Effector memory CD8-positive, alpha-beta T cell (primary cell): ENCODE data around the gene RGS10.
A peak's percentile ranks its signal among the peaks of the same experiment; 100 is the strongest.

Experiments
- ATAC-seq: fragments of 150-1000 bp; cut with Tn5 transposase; replicated peaks from 2 replicates; pipeline ENCODE4 v1.10.0; 2021; ENCODE audit warnings: mild to moderate bottlenecking, moderate library complexity
- DNase-seq, 3 experiments: peaks; one replicate each; pipeline ENCODE4 v3.0.0; 2021
- H3K27ac Mint-ChIP-seq, 2 donors: one replicate each; pipeline ENCODE4 v1.8.0; 2022; ENCODE audit warnings: mild to moderate bottlenecking in 2 of 2, mixed read lengths in 2 of 2, moderate library complexity in 2 of 2
- H3K27me3 Mint-ChIP-seq, 2 donors: one replicate each; pipeline ENCODE4 v1.8.0; 2022; ENCODE audit warnings: mixed read lengths in 2 of 2
- H3K36me3 Mint-ChIP-seq: one replicate; pipeline ENCODE4 v1.8.0; 2022; ENCODE audit warnings: mild to moderate bottlenecking, moderate library complexity, mixed read lengths; ENCODE audit not compliant: insufficient read depth
- H3K4me1 Mint-ChIP-seq, 2 donors: one replicate each; pipeline ENCODE4 v1.8.0; 2022; ENCODE audit warnings: low read depth in 2 of 2, mixed read lengths in 2 of 2
- H3K4me3 Mint-ChIP-seq, 2 donors: one replicate each; pipeline ENCODE4 v1.8.0; 2022; ENCODE audit warnings: mild to moderate bottlenecking in 2 of 2, mixed read lengths in 2 of 2, moderate library complexity in 2 of 2
- H3K9me3 Mint-ChIP-seq, 2 donors: one replicate each; pipeline ENCODE4 v1.8.0; 2022; ENCODE audit warnings: mixed read lengths in 2 of 2

The RGS10 gene

GRCh38 chr10:119545310-119545709 lies 2.8 kb upstream of the RGS10 start:
- H3K36me3 Mint-ChIP-seq = peaks cover 16% of the 10 kb centered on the region
- no peak overlapping the region for H3K4me3 Mint-ChIP-seq
- H3K27me3 Mint-ChIP-seq = peaks cover 13 to 23% of the 10 kb centered on the region in 2 donors
- no peaks in the 10 kb centered on the region for H3K9me3 Mint-ChIP-seq
- no peak overlapping the region for H3K27ac Mint-ChIP-seq
- no peak for DNase-seq
- ATAC-seq = no peak
- peaks cover 13 to 17% of the 10 kb centered on the region in 2 donors for H3K4me1 Mint-ChIP-seq

- H3K4me1 Mint-ChIP-seq = peaks cover 20 to 22% of the 10 kb centered on the region in 2 donors
Measured at GRCh38 chr10:119543814-119544642, 1.5 kb upstream of the RGS10 start.

DNA sequence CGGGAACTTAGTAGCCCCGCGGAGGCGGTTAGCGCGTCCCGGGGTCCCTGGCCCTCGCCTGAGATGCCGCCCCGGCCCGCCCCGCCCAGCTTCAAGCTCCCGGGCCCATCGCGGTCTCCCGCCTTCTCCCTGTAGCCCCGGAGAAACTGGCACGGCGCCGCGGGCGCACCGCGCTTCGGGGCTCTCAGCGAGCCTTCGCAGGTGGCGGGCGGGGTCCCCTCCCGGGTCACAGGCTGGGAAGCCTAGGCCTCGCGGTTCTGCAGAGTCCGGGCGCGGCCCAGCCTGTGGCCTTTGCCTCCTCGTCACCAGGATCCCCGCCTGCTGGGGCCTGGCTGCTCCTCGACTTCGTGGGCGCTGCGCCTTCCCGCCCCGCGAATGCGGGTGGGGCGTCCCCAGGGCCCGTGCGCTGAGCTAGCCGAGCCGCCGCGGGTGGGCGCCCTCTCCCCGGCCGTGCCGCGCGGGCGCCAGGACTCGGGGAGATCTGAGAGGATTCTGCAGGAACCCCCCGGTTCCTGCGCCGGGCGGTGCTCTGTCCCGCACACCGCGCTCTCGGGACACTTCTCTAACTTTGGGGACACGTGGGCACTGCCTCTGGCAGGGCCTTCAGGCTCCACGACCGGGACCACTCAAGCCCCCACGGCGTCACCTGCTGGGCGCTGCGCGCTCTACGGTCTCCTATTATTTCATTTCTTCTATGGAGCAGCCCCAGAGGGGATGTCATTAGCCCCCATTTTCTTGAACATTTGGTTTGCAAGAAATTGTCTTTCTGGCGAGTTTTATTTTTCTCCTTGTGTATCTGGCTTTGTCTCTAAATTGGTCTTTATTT lies 682 bp upstream of the RGS10 start:
- Mint-ChIP-seq H3K27ac (peak overlapping the region; percentile 27 to 81), H3K4me1 (peaks cover 28 to 30% of the 10 kb centered on the region in 2 donors), H3K36me3 (peaks cover 16% of the 10 kb centered on the region), H3K9me3 (no peaks in the 10 kb centered on the region), H3K4me3 (peak overlapping the region; percentile 83 to 90), H3K27me3 (peaks cover 6 to 10% of the 10 kb centered on the region in 2 donors)
- DNase-seq (peak; percentile 51 to 60 (median 52)), ATAC-seq (peak; percentile 64)

More at GRCh38 chr10:119543814-119544642, 1.5 kb upstream of the RGS10 start:
- H3K27ac Mint-ChIP-seq = peak overlapping the region; percentile 27 to 81
- H3K9me3 Mint-ChIP-seq = no peaks in the 10 kb centered on the region
- no peak for ATAC-seq
- peak overlapping the region; percentile 83 to 90 for H3K4me3 Mint-ChIP-seq
- no peak for DNase-seq
- H3K27me3 Mint-ChIP-seq = peaks cover 12 to 19% of the 10 kb centered on the region in 2 donors
- peaks cover 16% of the 10 kb centered on the region for H3K36me3 Mint-ChIP-seq

GRCh38 chr10:119541459-119542356 lies 811 bp downstream of the RGS10 start:
- peaks cover 16% of the 10 kb centered on the region for H3K36me3 Mint-ChIP-seq
- peak overlapping the region; percentile 71 to 80 for H3K27ac Mint-ChIP-seq
- peak; percentile 20 to 33 (median 21) for DNase-seq
- H3K4me3 Mint-ChIP-seq = peak overlapping the region; percentile 83 to 86
- peaks cover 40 to 42% of the 10 kb centered on the region in 2 donors for H3K4me1 Mint-ChIP-seq
- no peaks in the 10 kb centered on the region for H3K27me3 Mint-ChIP-seq
- no peaks in the 10 kb centered on the region for H3K9me3 Mint-ChIP-seq
- peak; percentile 18 for ATAC-seq

DNA sequence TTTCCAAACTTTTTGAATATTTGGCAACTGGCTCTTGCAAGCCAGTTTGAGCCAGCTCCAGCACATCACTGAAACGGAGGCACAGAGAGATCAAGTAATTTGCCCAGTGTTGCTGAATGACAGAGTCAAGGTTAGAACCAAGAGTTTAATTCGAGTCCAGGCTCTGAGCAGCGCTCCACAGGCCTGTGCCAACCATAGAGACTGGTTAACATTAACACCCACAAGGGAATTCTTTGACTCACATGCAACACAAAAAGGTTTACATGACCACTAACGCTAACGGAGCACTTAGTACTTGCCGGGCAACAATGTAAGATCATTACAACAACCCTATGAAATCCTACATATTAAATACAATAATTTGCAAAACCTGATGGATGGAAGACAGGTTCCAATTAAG lies 1.5 kb downstream of the RGS10 start:
- H3K4me3 Mint-ChIP-seq = peak overlapping the region; percentile 83 to 86
- H3K27me3 Mint-ChIP-seq = no peaks in the 10 kb centered on the region
- DNase-seq = no peak
- no peaks in the 10 kb centered on the region for H3K9me3 Mint-ChIP-seq
- peaks cover 19% of the 10 kb centered on the region for H3K36me3 Mint-ChIP-seq
- H3K27ac Mint-ChIP-seq = peak overlapping the region; percentile 71 to 80
- H3K4me1 Mint-ChIP-seq = peaks cover 44 to 48% of the 10 kb centered on the region in 2 donors
- no peak for ATAC-seq

DNA sequence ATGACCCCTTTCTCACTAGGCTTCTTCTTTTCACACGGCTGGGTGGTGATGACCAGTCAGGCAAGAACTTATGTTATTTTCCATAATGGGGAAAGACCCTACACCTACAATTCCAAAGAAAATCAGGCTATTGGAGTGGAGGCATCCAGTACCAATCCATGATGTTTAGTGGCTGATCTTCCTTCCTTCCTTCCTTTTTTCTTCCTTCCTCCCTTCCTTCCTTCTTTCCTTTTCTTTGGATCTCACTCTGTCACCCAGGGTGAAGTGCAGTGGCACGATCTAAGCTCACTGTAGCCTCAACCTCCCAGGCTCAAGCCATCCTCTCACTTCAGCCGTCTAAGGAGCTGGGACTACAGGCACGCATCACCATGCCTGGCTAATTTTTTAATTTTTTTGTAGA lies 2.5 kb downstream of the RGS10 start:
- Mint-ChIP-seq H3K4me1 (peaks cover 47 to 55% of the 10 kb centered on the region in 2 donors), H3K4me3 (peak overlapping the region in 1 of 2 donors; percentile 86), H3K36me3 (peaks cover 19% of the 10 kb centered on the region), H3K27ac (peak overlapping the region in 1 of 2 donors; percentile 22), H3K27me3 (no peaks in the 10 kb centered on the region), H3K9me3 (no peaks in the 10 kb centered on the region)
- no peak for ATAC-seq
- DNase-seq = no peak

DNA sequence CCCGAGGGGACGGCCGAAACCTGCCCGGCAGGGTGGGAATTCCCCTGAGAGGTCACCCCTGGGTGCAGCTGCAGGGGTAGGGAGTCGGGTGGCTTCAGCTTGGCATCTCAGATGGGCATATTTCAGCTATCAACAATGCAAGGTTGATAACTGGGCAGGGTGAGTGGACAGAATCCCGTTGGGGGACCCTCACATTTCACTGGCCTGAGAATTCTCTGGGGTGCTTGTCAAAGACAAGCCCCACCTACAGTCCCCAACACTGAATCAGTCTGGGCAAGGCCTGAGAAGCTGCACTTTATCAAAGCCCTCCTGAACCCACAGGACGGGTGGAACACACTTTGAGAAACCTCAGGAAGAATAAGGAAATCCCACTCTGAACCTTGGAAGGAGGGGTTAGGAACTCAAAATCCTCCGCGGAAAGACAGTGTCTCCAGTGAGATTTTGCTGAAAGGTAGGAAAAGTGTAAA lies 3.1 kb downstream of the RGS10 start:
- H3K27me3 Mint-ChIP-seq = no peaks in the 10 kb centered on the region
- ATAC-seq (no peak), DNase-seq (no peak)
- peak overlapping the region; percentile 62 to 72 for H3K4me3 Mint-ChIP-seq
- peaks cover 47 to 55% of the 10 kb centered on the region in 2 donors for H3K4me1 Mint-ChIP-seq
- no peaks in the 10 kb centered on the region for H3K9me3 Mint-ChIP-seq
- peak overlapping the region; percentile 44 to 88 for H3K27ac Mint-ChIP-seq
- H3K36me3 Mint-ChIP-seq = peaks cover 19% of the 10 kb centered on the region

DNA sequence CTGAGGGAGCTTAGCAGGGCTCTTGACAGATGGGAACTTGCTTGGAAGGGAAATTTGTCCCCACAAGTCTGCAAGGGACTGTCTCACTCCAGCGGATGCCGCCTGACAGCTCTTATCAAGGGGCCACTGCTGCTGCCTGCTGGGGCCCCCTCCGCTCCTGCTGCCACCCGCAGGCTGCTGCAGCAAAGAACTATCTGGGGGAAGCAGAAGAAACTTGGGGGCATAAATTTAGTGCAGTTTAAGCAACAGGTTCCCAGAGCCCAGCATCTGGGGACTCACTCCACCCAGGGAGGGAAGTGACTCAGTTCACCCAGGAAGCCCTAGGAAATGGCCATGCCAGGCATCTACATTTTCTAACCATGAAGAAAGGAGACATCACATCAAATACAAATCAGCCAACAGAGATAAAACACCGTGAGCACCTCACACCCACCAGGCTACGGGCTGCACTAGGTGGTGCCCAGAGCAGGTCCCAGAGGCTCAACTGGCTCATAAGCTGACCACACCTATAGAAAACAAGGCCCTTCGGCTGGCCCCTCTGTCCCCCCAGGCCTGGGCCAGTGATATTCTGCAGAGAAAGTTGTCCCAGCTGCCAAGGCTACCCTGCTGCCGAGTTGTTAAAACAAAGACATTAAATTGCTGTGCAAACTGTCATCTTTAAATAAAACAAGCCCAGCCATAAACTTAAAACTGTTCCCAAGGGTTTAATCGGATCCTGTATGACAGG lies 3.7 kb downstream of the RGS10 start:
- peak overlapping the region; percentile 76 to 88 for H3K27ac Mint-ChIP-seq
- no peak for ATAC-seq
- peaks cover 17% of the 10 kb centered on the region for H3K36me3 Mint-ChIP-seq
- H3K4me1 Mint-ChIP-seq = peaks cover 47 to 55% of the 10 kb centered on the region in 2 donors
- H3K9me3 Mint-ChIP-seq = no peaks in the 10 kb centered on the region
- no peaks in the 10 kb centered on the region for H3K27me3 Mint-ChIP-seq
- DNase-seq = peak in 1 of 3 experiments; percentile 7
- H3K4me3 Mint-ChIP-seq = peak overlapping the region; percentile 62 to 72

GRCh38 chr10:119537953-119538630 lies 4.4 kb downstream of the RGS10 start:
- Mint-ChIP-seq H3K4me3 (peak overlapping the region; percentile 62 to 72), H3K36me3 (peaks cover 12% of the 10 kb centered on the region), H3K27me3 (no peaks in the 10 kb centered on the region), H3K27ac (peak overlapping the region; percentile 76 to 88), H3K9me3 (no peaks in the 10 kb centered on the region), H3K4me1 (peaks cover 44 to 50% of the 10 kb centered on the region in 2 donors)
- DNase-seq (no peak), ATAC-seq (no peak)

DNA sequence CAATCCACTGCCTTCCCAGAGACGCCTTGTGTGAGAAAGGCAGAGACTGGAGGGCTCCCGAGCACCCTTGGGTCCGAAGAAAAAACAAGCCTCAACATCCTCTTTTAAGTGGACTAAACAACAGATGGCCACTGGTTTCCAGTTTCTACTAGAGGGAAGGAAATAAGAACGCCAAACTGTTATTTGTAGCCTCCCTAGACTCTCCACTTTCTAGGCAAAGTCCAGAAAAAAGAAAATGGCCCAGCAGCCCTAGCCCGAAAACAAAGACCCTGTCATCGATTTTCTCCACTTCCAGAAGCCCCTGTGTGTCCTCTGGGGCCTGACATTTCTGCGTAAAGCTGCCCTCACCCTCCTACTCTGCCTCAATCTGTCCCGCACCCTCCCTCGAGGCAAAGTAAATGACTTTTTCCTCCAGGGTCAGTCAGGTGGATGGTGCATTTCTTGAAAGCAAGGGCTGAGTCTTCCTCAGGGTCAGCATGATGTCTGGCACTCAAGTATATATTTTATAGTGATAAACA lies 6.0 kb downstream of the RGS10 start:
- Mint-ChIP-seq H3K27ac (peak overlapping the region; percentile 76 to 88), H3K4me3 (peak overlapping the region in 1 of 2 donors; percentile 25), H3K9me3 (no peaks in the 10 kb centered on the region), H3K4me1 (peaks cover 46 to 56% of the 10 kb centered on the region in 2 donors), H3K36me3 (peaks cover 8% of the 10 kb centered on the region), H3K27me3 (no peaks in the 10 kb centered on the region)
- ATAC-seq = no peak
- no peak for DNase-seq

- Mint-ChIP-seq H3K9me3 (no peaks in the 10 kb centered on the region), H3K4me1 (peaks cover 44 to 56% of the 10 kb centered on the region in 2 donors), H3K27me3 (no peaks in the 10 kb centered on the region), H3K4me3 (no peak overlapping the region), H3K27ac (peak overlapping the region in 1 of 2 donors; percentile 19), H3K36me3 (peaks cover 4% of the 10 kb centered on the region)
- ATAC-seq = no peak
- DNase-seq = no peak
Measured at GRCh38 chr10:119535837-119536507, 6.5 kb downstream of the RGS10 start.
